CD4-positive, alpha-beta T cell treated with Interleukin-6 for 4 hours (primary cell): ENCODE data around the gene PRR4.

Experiments
- DNase-seq: peaks from one replicate; pipeline ENCODE4 v3.0.0-alpha.2; 2020; ENCODE audit warnings: mixed read lengths

PRR4 gene

GRCh38 chr12:10849425-10849878 is at the start of gene PRR4:
Gene PRR4, minus strand, starts transcription at chr12:10849475. Its CDS starts 38 bp downstream, at chr12:10849437.
- no peak for DNase-seq

- no peak for DNase-seq
Observed at GRCh38 chr12:10896854-10897253, 47.6 kb upstream of the PRR4 start.

GRCh38 chr12:10891937-10892336 is 42.7 kb upstream of the PRR4 start:
- no peak for DNase-seq

GRCh38 chr12:10889226-10889625 is 40.0 kb upstream of the PRR4 start:
- DNase-seq, result no peak

GRCh38 chr12:10884086-10884725 is 34.9 kb upstream of the PRR4 start, which contains the start of gene PRH1:
Gene PRH1, minus strand, starts transcription at chr12:10884255. Its CDS starts 38 bp downstream, at chr12:10884217.
- DNase-seq, result no peak

- DNase-seq, result no peak
Observed at GRCh38 chr12:10873378-10873777, 24.1 kb upstream of the PRR4 start.

GRCh38 chr12:10867381-10867780 is 18.1 kb upstream of the PRR4 start:
- no peak for DNase-seq

GRCh38 chr12:10863512-10864218 is 14.4 kb upstream of the PRR4 start:
- no peak for DNase-seq

- no peak for DNase-seq
Observed at GRCh38 chr12:10861366-10861765, 12.1 kb upstream of the PRR4 start.

- no peak for DNase-seq
Observed at GRCh38 chr12:10855807-10856206, 6.5 kb upstream of the PRR4 start.

GRCh38 chr12:10853776-10854175 is 4.5 kb upstream of the PRR4 start:
- no peak for DNase-seq

GRCh38 chr12:10851243-10851858 is 2.1 kb upstream of the PRR4 start:
- DNase-seq, result no peak

- no peak for DNase-seq
Observed at GRCh38 chr12:10847744-10848143, 1.5 kb downstream of the PRR4 start.

GRCh38 chr12:10842862-10843261 is 6.4 kb downstream of the PRR4 start:
- no peak for DNase-seq

GRCh38 chr12:10838461-10838860 is 10.8 kb downstream of the PRR4 start:
- no peak for DNase-seq

GRCh38 chr12:10829994-10830393 is 19.3 kb downstream of the PRR4 start:
- DNase-seq, result no peak

- DNase-seq, result no peak
Observed at GRCh38 chr12:10826258-10826657, 23.0 kb downstream of the PRR4 start, which contains the start of gene TAS2R10. Gene TAS2R10, minus strand, starts transcription at chr12:10826358. Its CDS starts 89 bp downstream, at chr12:10826269.

GRCh38 chr12:10824957-10825356 is 24.3 kb downstream of the PRR4 start:
- DNase-seq, result no peak

- DNase-seq, result no peak
Observed at GRCh38 chr12:10811883-10812536, 37.3 kb downstream of the PRR4 start.

GRCh38 chr12:10810068-10810467 is 39.2 kb downstream of the PRR4 start, which contains the start of gene TAS2R9:
Gene TAS2R9, minus strand, starts transcription at chr12:10810168. Its CDS starts 93 bp downstream, at chr12:10810075.
- no peak for DNase-seq

GRCh38 chr12:10807186-10807585 is 42.1 kb downstream of the PRR4 start, which contains the start of gene TAS2R8:
Gene TAS2R8, minus strand, starts transcription at chr12:10807286. Its CDS starts 306 bp downstream, at chr12:10806980.
- no peak for DNase-seq

GRCh38 chr12:10802587-10802986 is 46.7 kb downstream of the PRR4 start, which contains the start of gene TAS2R7:
Gene TAS2R7, minus strand, starts transcription at chr12:10802627. Its CDS starts 57 bp downstream, at chr12:10802570.
- DNase-seq, result no peak

GRCh38 chr12:10801741-10802140 is 47.5 kb downstream of the PRR4 start:
- DNase-seq, result no peak
